SU-DHL-6 (cell line): ENCODE measurements around the gene MED14.

Source experiments
- H2AFZ ChIP-seq: fragments of 200-600 bp; sonication (generic); 2 replicates; pipeline ENCODE4 v1.6.1; 2014; ENCODE audit warnings: low read depth, mild to moderate bottlenecking, moderate library complexity, mixed read lengths, antibody characterized with exemption, low read length; ENCODE audit not compliant: severe bottlenecking
- H3F3A ChIP-seq: fragments of 200-600 bp; shearing (Covaris generic); 2 replicates; pipeline ENCODE4 v1.6.0; 2016; ENCODE audit warnings: antibody characterized with exemption, mild to moderate bottlenecking; ENCODE audit not compliant: insufficient read depth
- H3K27ac ChIP-seq: fragments of 200-600 bp; sonication (generic); 2 replicates; pipeline ENCODE4 v1.5.1; 2016; ENCODE audit warnings: low read depth, mild to moderate bottlenecking, low read length, moderate library complexity, mixed read lengths
- H3K27me3 ChIP-seq: fragments of 200-600 bp; sonication (generic), shearing (Covaris generic); 2 replicates; pipeline ENCODE4 v1.6.0; 2014; ENCODE audit warnings: mild to moderate bottlenecking, low read length
- H3K36me3 ChIP-seq: fragments of 200-600 bp; sonication (generic); 2 replicates; pipeline ENCODE4 v1.6.1; 2014; ENCODE audit warnings: mild to moderate bottlenecking, low read length, mixed read lengths
- H3K4me2 ChIP-seq: fragments of 300-600, 200-600 bp; shearing (Covaris generic), sonication (generic); 2 replicates; pipeline ENCODE4 v1.6.0; 2014; ENCODE audit warnings: low read length, low read depth, mild to moderate bottlenecking; ENCODE audit not compliant: poor library complexity, severe bottlenecking
- H3K4me3 ChIP-seq: fragments of 200-600 bp; sonication (generic); 2 replicates; pipeline ENCODE4 v1.5.1; 2014; ENCODE audit warnings: antibody characterized with exemption, low read length, mild to moderate bottlenecking, mixed read lengths; ENCODE audit not compliant: insufficient read depth, poor library complexity, severe bottlenecking
- H3K79me2 ChIP-seq: fragments of 200-600 bp; sonication (generic); 2 replicates; pipeline ENCODE4 v1.6.1; 2014; ENCODE audit warnings: mild to moderate bottlenecking, low read length, moderate library complexity; ENCODE audit not compliant: insufficient read depth
- H3K9ac ChIP-seq: fragments of 200-600 bp; sonication (generic); 2 replicates; pipeline ENCODE4 v1.7.0; 2014; ENCODE audit warnings: mild to moderate bottlenecking, low read length
- H3K9me2 ChIP-seq: fragments of 200-600 bp; sonication (generic); replicated peaks from 2 replicates; pipeline ENCODE4 v1.6.1; 2014; ENCODE audit warnings: low read length; ENCODE audit not compliant: insufficient read depth
- H3K9me3 ChIP-seq: fragments of 200-600 bp; sonication (generic); 2 replicates; pipeline ENCODE4 v1.6.1; 2014; ENCODE audit warnings: low read length, mixed read lengths; ENCODE audit not compliant: insufficient read depth
- H4K20me1 ChIP-seq: fragments of 200-600 bp; sonication (generic); 2 replicates; pipeline ENCODE4 v1.6.1; 2014; ENCODE audit warnings: low read depth, mild to moderate bottlenecking, antibody characterized with exemption, low read length, moderate library complexity, mixed read lengths
- CTCF ChIP-seq: fragments of 200-600 bp; sonication (generic); IDR thresholded peaks from one replicate; pipeline ENCODE4 v1.5.1; 2017; ENCODE audit warnings: antibody characterized with exemption, mild to moderate bottlenecking, low read length, moderate library complexity; ENCODE audit not compliant: insufficient read depth, poor library complexity, severe bottlenecking
- EZH2phosphoT487 ChIP-seq: fragments of 200-600 bp; sonication (generic), shearing (Covaris generic); conservative IDR thresholded peaks from 2 replicates; pipeline ENCODE4 v1.6.1; 2018; ENCODE audit warnings: mild to moderate bottlenecking, antibody characterized with exemption, low read length, moderate library complexity, mixed read lengths

Gene MED14

GRCh38 chrX:40625294-40625693 is 110.0 kb downstream of the MED14 start:
- Histone ChIP-seq H3K4me3 (no peak overlapping the region), H3K9me3 (no peaks in the 10 kb centered on the region), H3K36me3 (no peaks in the 10 kb centered on the region), H2AFZ (no peak overlapping the region), H4K20me1 (no peaks in the 10 kb centered on the region), H3K79me2 (no peaks in the 10 kb centered on the region), H3K27me3 (no peaks in the 10 kb centered on the region), H3K4me2 (no peak overlapping the region), H3K27ac (no peak overlapping the region), H3K9ac (no peak overlapping the region), H3K9me2 (no peaks in the 10 kb centered on the region), H3F3A (no peaks in the 10 kb centered on the region)
- no peak for TF ChIP-seq CTCF
- no peak for TF ChIP-seq EZH2phosphoT487

- no peaks in the 10 kb centered on the region for H3K27me3 ChIP-seq
- H3K9me2 ChIP-seq: no peaks in the 10 kb centered on the region
- H3K9me3 ChIP-seq: no peaks in the 10 kb centered on the region
- TF ChIP-seq CTCF (no peak), EZH2phosphoT487 (no peak)
- no peak overlapping the region for H3K9ac ChIP-seq
- no peaks in the 10 kb centered on the region for H4K20me1 ChIP-seq
- no peaks in the 10 kb centered on the region for H3K36me3 ChIP-seq
- no peak overlapping the region for H3K4me2 ChIP-seq
- H2AFZ ChIP-seq: no peak overlapping the region
- H3F3A ChIP-seq: no peaks in the 10 kb centered on the region
- no peaks in the 10 kb centered on the region for H3K79me2 ChIP-seq
- H3K27ac ChIP-seq: no peak overlapping the region
- H3K4me3 ChIP-seq: no peak overlapping the region
Measured at GRCh38 chrX:40623665-40624064, 111.7 kb downstream of the MED14 start.

- H3K4me3 ChIP-seq: no peak within 1 kb of the TSS
- no peaks in the 10 kb centered on the region for H3F3A ChIP-seq
- H4K20me1 ChIP-seq: no peaks in the 10 kb centered on the region
- H3K79me2 ChIP-seq: no peaks in the 10 kb centered on the region
- H3K36me3 ChIP-seq: no peaks in the 10 kb centered on the region
- H2AFZ ChIP-seq: no peak within 1 kb of the TSS
- H3K9me3 ChIP-seq: no peaks in the 10 kb centered on the region
- H3K27me3 ChIP-seq: no peaks in the 10 kb centered on the region
- H3K4me2 ChIP-seq: no peak within 1 kb of the TSS
- no peak within 1 kb of the TSS for H3K27ac ChIP-seq
- TF ChIP-seq CTCF (no peak), EZH2phosphoT487 (no peak)
- H3K9me2 ChIP-seq: no peaks in the 10 kb centered on the region
- no peak within 1 kb of the TSS for H3K9ac ChIP-seq
Measured at GRCh38 chrX:40623139-40623536, 112.2 kb downstream of the MED14 start, which contains the start of gene MPC1L. Gene MPC1L (plus strand): TSS chrX:40623428. CDS start chrX:40623566, 138 bp downstream.
